Measurements from ENCODE around the gene RAD50.

Gene RAD50

GRCh38 chr5:132671000-132671399, 114.2 kb downstream of the RAD50 start:
- no peak overlapping the region for H3K4me3 ChIP-seq (ENCODE audit: low read length)

DNA sequence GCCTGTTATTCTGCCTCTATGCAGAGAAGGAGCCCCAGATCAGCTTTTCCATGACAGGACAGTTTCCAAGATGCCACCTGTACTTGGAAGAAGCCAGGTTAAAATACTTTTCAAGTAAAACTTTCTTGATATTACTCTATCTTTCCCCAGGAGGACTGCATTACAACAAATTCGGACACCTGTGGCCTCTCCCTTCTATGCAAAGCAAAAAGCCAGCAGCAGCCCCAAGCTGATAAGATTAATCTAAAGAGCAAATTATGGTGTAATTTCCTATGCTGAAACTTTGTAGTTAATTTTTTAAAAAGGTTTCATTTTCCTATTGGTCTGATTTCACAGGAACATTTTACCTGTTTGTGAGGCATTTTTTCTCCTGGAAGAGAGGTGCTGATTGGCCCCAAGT, 116.7 kb downstream of the RAD50 start:
- Histone ChIP-seq H3K4me1 (ENCODE audit: insufficient read depth, low read length) (no peaks in the 10 kb centered on the region), H3K9me3 (ENCODE audit: insufficient read depth, low read depth, low read length) (no peaks in the 10 kb centered on the region), H3K36me3 (ENCODE audit: insufficient read depth, low read length) (no peaks in the 10 kb centered on the region), H3K9ac (ENCODE audit: low read depth, low read length) (no peak overlapping the region), H3K27me3 (ENCODE audit: insufficient read depth, low read length) (no peaks in the 10 kb centered on the region), H3K4me3 (ENCODE audit: low read length) (no peak overlapping the region), H3K27ac (ENCODE audit: low read depth, low read length) (no peak overlapping the region)
- WGBS = 75% methylated on average over 1 of the region's 1 CpG

More at GRCh38 chr5:132671000-132671399, 114.2 kb downstream of the RAD50 start:
- no peaks in the 10 kb centered on the region for H3K36me3 ChIP-seq (ENCODE audit: insufficient read depth, low read length)
- no peak overlapping the region for H3K9ac ChIP-seq (ENCODE audit: low read depth, low read length)
- 92% methylated on average over 3 of the region's 3 CpGs for WGBS
- no peaks in the 10 kb centered on the region for H3K9me3 ChIP-seq (ENCODE audit: insufficient read depth, low read depth, low read length)
- no peaks in the 10 kb centered on the region for H3K27me3 ChIP-seq (ENCODE audit: insufficient read depth, low read length)
- no peaks in the 10 kb centered on the region for H3K4me1 ChIP-seq (ENCODE audit: insufficient read depth, low read length)
- no peak overlapping the region for H3K27ac ChIP-seq (ENCODE audit: low read depth, low read length)

DNA sequence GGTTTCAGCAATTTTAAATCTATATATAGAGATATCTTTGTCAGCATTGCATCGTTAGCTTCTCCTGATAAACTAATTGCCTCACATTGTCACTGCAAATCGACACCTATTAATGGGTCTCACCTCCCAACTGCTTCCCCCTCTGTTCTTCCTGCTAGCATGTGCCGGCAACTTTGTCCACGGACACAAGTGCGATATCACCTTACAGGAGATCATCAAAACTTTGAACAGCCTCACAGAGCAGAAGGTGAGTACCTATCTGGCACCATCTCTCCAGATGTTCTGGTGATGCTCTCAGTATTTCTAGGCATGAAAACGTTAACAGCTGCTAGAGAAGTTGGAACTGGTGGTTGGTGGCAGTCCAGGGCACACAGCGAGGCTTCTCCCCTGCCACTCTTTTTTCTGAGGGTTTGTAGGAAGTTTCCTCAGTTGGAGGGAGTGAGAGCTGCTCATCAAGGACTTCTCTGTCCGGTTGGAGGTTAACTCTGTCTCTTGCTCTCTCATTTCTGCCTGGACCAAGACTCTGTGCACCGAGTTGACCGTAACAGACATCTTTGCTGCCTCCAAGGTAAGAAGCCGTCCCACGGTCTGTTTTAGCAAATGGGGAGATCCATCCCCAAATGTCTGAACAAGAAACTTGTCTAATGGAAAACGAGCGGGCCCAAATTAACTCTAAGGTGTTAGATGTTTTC, 117.3 kb downstream of the RAD50 start, which contains the start of gene IL4:
Gene IL4 (plus strand): TSS at position 51 of the 692 bp plus-strand sequence. CDS start 62 bp downstream, at position 113.
- H3K36me3 ChIP-seq (ENCODE audit: insufficient read depth, low read length) = no peaks in the 10 kb centered on the region
- H3K9ac ChIP-seq (ENCODE audit: low read depth, low read length) = no peak within 1 kb of the TSS
- no peak within 1 kb of the TSS for H3K4me3 ChIP-seq (ENCODE audit: low read length)
- H3K9me3 ChIP-seq (ENCODE audit: insufficient read depth, low read depth, low read length) = no peaks in the 10 kb centered on the region
- H3K27me3 ChIP-seq (ENCODE audit: insufficient read depth, low read length) = no peaks in the 10 kb centered on the region
- no peak within 1 kb of the TSS for H3K27ac ChIP-seq (ENCODE audit: low read depth, low read length)
- 90% methylated on average over 14 of the region's 14 CpGs for WGBS
- H3K4me1 ChIP-seq (ENCODE audit: insufficient read depth, low read length) = no peaks in the 10 kb centered on the region

DNA sequence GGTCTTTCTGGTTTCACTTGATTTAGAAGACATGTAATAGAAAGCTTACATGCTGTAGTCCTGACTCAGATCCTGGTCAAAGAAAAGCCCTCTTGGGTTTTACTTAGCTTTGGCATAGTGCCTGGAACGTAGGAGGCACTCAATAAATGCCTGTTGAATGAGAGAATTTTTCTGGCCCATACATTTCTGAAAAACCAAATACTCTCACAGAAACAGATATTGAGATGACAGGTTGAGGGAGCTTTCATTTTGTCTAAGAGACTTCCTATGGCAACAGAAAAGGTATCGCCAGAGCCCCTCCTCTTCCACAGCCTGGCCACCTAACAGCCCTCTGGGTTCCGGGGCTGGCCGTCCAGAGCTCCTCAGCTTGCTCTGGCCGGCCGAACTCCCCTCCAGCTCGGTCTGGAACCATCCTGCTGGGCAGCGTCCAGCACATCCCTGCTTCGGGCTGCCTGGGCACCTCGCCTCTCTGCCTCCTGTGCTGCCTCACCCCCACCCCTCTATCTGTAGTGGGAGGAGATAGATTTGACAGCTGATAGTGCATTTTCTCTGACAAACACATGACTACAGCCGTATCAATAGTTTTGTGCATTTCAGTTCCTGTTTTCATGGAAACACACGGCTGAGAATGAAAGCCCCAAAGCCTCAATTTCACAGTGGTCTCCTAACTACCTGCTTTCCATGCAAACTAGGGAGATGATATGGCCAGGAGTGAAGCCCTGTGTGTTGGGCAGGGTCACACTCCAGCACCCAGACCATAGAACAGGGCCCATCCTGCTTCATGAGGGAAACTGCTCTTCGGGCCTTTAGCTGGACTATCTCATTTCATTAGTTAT, 118.1 kb downstream of the RAD50 start:
- Histone ChIP-seq H3K9me3 (ENCODE audit: insufficient read depth, low read depth, low read length) (no peaks in the 10 kb centered on the region), H3K36me3 (ENCODE audit: insufficient read depth, low read length) (no peaks in the 10 kb centered on the region), H3K4me3 (ENCODE audit: low read length) (no peak overlapping the region), H3K27ac (ENCODE audit: low read depth, low read length) (no peak overlapping the region), H3K27me3 (ENCODE audit: insufficient read depth, low read length) (no peaks in the 10 kb centered on the region), H3K4me1 (ENCODE audit: insufficient read depth, low read length) (no peaks in the 10 kb centered on the region), H3K9ac (ENCODE audit: low read depth, low read length) (no peak overlapping the region)
- 95% methylated on average over 13 of the region's 13 CpGs for WGBS

DNA sequence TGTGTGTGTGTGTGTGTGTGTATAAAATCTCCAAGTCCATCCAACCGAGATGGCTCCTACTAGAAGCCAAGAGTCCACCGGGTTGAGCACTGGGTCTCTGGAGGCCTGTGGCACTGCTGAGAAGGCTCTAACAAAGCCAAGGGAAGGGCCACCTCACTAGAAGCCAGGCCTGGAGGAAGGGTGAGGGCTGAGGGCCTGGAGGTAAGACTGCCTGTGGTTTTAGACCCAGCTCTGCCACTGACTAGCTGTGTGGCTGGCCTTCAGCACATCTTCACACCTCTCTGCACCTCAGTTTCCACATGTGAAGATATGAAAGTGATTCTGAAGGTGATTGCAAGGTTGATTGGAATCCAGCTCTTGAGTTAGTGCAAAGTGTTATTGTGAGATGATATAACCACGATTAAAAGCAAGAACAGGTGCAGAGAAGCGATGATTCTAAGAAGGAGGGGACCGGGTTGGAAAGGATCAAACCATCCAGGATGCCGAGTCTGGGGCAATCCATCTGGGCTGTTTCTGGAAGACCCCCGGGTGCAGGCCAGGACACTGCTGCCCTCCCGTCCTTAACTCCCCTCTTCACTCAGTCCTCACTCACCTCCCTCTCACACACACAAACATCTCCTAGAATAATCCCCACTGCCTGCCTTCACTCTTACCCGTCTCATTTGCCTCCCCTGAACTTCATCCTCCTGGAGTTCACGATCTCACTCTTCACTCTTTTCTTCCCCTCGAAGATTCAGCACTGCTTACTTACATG, 119.3 kb downstream of the RAD50 start:
- H3K9ac ChIP-seq (ENCODE audit: low read depth, low read length) = no peak overlapping the region
- no peaks in the 10 kb centered on the region for H3K9me3 ChIP-seq (ENCODE audit: insufficient read depth, low read depth, low read length)
- no peak overlapping the region for H3K27ac ChIP-seq (ENCODE audit: low read depth, low read length)
- H3K36me3 ChIP-seq (ENCODE audit: insufficient read depth, low read length) = no peaks in the 10 kb centered on the region
- WGBS = 90% methylated on average over 11 of the region's 11 CpGs
- no peaks in the 10 kb centered on the region for H3K4me1 ChIP-seq (ENCODE audit: insufficient read depth, low read length)
- H3K4me3 ChIP-seq (ENCODE audit: low read length) = no peak overlapping the region
- no peaks in the 10 kb centered on the region for H3K27me3 ChIP-seq (ENCODE audit: insufficient read depth, low read length)

DNA sequence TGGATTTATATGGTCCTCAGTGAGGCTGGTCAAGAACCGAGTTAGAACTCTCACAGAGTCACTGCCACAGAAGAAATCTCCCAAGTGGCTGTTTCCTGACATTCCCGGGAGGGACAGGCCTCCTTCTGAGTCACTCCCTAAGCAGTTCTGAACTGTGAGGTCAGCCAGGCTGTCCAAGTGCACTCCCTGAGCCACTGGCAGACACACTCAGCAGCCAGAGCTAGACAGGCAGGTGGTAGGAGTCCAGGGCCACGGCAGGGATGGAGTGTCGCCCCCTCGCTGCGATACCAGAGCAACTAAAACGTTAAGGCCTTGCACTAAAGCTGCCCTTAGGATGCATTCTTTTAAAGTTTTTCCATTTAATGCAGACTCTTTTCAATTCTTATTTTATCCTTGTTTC, 120.4 kb downstream of the RAD50 start:
- Histone ChIP-seq H3K4me3 (ENCODE audit: low read length) (no peak overlapping the region), H3K36me3 (ENCODE audit: insufficient read depth, low read length) (no peaks in the 10 kb centered on the region), H3K9me3 (ENCODE audit: insufficient read depth, low read depth, low read length) (no peaks in the 10 kb centered on the region), H3K27me3 (ENCODE audit: insufficient read depth, low read length) (no peaks in the 10 kb centered on the region), H3K9ac (ENCODE audit: low read depth, low read length) (no peak overlapping the region), H3K4me1 (ENCODE audit: insufficient read depth, low read length) (no peaks in the 10 kb centered on the region), H3K27ac (ENCODE audit: low read depth, low read length) (no peak overlapping the region)
- 70% methylated on average over 7 of the region's 7 CpGs for WGBS

DNA sequence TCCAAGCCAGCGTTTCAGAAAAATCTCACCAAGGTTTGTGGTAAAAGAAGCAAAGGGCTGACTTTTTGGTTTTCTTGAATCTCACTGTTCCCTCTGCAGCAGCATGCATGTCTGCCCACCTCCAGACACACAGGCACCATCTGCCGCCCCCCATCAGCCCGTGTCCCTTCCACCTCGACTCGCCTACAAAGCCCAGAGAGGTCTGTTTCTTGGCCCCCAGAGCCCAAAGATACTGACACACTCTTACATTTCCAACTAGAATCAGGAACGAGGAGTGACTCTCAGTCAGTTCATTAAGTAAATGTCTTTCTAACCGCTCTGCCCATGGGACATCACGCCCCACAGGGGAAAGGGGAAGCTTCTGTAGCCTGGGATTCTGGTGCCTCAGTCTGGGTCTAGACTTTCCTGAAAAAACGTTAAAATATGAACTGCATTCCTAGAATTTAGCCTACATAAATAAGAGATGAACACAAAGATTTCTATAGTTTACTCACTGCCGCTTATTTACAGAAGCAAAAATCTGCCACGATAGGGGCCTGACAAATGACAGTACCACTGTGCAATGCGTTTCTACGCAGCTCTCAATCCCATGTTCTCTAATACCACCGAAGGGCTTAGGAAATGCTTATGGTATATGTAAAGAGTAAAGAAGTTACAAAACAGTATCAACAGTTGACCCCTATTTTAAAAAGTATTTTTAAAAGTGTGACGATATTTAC, 121.1 kb downstream of the RAD50 start:
- 89% methylated on average over 13 of the region's 15 CpGs for WGBS
- Histone ChIP-seq H3K27ac (ENCODE audit: low read depth, low read length) (no peak overlapping the region), H3K9me3 (ENCODE audit: insufficient read depth, low read depth, low read length) (no peaks in the 10 kb centered on the region), H3K36me3 (ENCODE audit: insufficient read depth, low read length) (no peaks in the 10 kb centered on the region), H3K4me3 (ENCODE audit: low read length) (no peak overlapping the region), H3K27me3 (ENCODE audit: insufficient read depth, low read length) (no peaks in the 10 kb centered on the region), H3K4me1 (ENCODE audit: insufficient read depth, low read length) (no peaks in the 10 kb centered on the region), H3K9ac (ENCODE audit: low read depth, low read length) (no peak overlapping the region)

DNA sequence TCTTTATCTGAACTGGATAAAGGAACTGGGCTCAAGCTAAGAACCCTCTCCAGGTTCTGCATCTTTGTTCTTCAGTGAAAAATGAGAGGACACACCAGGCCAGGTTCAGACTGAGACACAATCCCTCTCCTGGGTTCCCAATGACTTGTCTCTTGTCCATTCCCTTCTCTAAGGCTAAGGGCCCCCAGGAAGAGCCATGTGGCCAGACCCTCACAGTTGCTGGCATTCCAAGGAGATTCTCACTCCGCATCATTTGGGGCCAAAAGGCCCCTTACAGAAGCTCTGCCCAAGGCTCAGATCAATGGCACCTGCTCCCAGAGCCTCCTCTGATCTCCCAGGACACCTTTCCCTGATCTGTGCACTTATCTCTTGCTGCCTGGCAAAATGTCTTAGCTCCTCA, 122.0 kb downstream of the RAD50 start:
- WGBS = 100% methylated on average over 1 of the region's 1 CpG
- no peaks in the 10 kb centered on the region for H3K9me3 ChIP-seq (ENCODE audit: insufficient read depth, low read depth, low read length)
- no peak overlapping the region for H3K4me3 ChIP-seq (ENCODE audit: low read length)
- H3K4me1 ChIP-seq (ENCODE audit: insufficient read depth, low read length) = no peaks in the 10 kb centered on the region
- H3K9ac ChIP-seq (ENCODE audit: low read depth, low read length) = no peak overlapping the region
- no peaks in the 10 kb centered on the region for H3K36me3 ChIP-seq (ENCODE audit: insufficient read depth, low read length)
- no peaks in the 10 kb centered on the region for H3K27me3 ChIP-seq (ENCODE audit: insufficient read depth, low read length)
- H3K27ac ChIP-seq (ENCODE audit: low read depth, low read length) = no peak overlapping the region

GRCh38 chr5:132679166-132679565, 122.4 kb downstream of the RAD50 start:
- no peaks in the 10 kb centered on the region for H3K4me1 ChIP-seq (ENCODE audit: insufficient read depth, low read length)
- no peak overlapping the region for H3K27ac ChIP-seq (ENCODE audit: low read depth, low read length)
- 91% methylated on average over 7 of the region's 7 CpGs for WGBS
- no peak overlapping the region for H3K4me3 ChIP-seq (ENCODE audit: low read length)
- H3K9ac ChIP-seq (ENCODE audit: low read depth, low read length) = no peak overlapping the region
- no peaks in the 10 kb centered on the region for H3K27me3 ChIP-seq (ENCODE audit: insufficient read depth, low read length)
- H3K36me3 ChIP-seq (ENCODE audit: insufficient read depth, low read length) = no peaks in the 10 kb centered on the region
- H3K9me3 ChIP-seq (ENCODE audit: insufficient read depth, low read depth, low read length) = no peaks in the 10 kb centered on the region

DNA sequence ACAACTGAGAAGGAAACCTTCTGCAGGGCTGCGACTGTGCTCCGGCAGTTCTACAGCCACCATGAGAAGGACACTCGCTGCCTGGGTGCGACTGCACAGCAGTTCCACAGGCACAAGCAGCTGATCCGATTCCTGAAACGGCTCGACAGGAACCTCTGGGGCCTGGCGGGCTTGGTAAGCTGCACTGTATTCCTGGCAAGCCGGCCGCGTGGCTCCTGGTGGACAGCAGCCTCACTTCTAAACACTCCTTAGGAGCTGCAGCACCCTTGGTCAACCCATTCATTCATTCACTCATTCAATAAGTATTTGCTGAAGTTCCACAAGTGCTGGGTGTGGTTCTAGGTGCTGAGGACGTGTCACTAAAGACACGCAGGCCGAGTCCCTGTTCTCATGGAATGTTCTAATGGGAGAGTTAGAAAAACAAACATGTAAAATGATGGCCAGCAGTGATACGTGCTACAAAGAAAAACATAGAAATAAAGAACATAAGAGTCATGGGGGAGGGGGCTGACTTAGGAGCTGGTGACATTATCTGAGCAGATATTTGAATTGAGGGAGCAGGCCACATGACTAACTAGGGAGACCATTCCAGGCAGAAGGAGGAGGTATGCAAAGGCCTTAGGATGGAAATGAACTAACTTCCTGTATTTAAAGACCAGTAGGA, 123.1 kb downstream of the RAD50 start:
- H3K27me3 ChIP-seq (ENCODE audit: insufficient read depth, low read length) = no peaks in the 10 kb centered on the region

More for the DNA sequence above, 123.1 kb downstream of the RAD50 start:
- Histone ChIP-seq H3K27ac (ENCODE audit: low read depth, low read length) (no peak overlapping the region), H3K4me1 (ENCODE audit: insufficient read depth, low read length) (no peaks in the 10 kb centered on the region), H3K9ac (ENCODE audit: low read depth, low read length) (no peak overlapping the region), H3K9me3 (ENCODE audit: insufficient read depth, low read depth, low read length) (no peaks in the 10 kb centered on the region), H3K4me3 (ENCODE audit: low read length) (no peak overlapping the region), H3K36me3 (ENCODE audit: insufficient read depth, low read length) (no peaks in the 10 kb centered on the region)
- 93% methylated on average over 15 of the region's 15 CpGs for WGBS
